ENCODE data around the gene ASCC3. TPM values are rescaled to one million over a fixed set of nuclear protein-coding genes. Genes with fewer than 3 reads are reported as not detected.

ASCC3 gene
- total RNA-seq, 1 donor from 2014 or later: 13.9 TPM

DNA sequence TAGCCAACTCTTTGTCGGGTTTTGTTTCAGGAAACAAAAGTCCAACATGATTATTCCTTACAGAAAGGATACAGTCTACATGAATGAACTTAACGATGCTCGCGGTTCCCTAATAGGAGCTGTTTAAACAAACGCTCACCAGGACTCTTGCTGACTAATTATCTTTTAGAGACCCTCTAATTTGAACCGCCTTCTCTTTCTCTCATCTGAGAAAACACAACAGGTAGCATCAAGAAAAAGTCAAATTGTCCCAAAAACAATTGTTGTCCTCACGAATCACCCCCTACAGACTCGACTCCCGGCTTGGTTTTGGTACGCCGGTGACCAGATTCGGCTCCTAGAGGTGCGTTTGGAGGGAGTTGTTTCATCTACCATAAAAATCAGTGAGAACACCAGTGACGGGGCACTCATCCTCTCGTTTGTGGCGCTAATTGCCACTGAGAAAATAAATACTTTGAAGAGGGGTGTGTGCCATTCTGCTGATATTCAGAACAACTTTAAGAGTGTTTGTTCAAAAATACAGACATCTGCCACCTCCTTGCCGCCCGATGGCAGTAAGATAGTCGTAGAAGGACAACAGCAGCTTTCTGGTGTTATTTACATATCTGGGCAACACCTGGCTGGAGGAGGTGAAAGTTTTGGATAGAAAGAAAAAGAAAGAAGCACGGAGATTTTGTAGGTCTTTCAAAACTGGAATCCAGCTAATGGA, 415.3 kb downstream of the ASCC3 start:
- DNase-seq (no peak), ATAC-seq (ENCODE audit: poor library complexity) (no peak)
- intact Hi-C loops (cut with DNase I): no loop called here

DNA sequence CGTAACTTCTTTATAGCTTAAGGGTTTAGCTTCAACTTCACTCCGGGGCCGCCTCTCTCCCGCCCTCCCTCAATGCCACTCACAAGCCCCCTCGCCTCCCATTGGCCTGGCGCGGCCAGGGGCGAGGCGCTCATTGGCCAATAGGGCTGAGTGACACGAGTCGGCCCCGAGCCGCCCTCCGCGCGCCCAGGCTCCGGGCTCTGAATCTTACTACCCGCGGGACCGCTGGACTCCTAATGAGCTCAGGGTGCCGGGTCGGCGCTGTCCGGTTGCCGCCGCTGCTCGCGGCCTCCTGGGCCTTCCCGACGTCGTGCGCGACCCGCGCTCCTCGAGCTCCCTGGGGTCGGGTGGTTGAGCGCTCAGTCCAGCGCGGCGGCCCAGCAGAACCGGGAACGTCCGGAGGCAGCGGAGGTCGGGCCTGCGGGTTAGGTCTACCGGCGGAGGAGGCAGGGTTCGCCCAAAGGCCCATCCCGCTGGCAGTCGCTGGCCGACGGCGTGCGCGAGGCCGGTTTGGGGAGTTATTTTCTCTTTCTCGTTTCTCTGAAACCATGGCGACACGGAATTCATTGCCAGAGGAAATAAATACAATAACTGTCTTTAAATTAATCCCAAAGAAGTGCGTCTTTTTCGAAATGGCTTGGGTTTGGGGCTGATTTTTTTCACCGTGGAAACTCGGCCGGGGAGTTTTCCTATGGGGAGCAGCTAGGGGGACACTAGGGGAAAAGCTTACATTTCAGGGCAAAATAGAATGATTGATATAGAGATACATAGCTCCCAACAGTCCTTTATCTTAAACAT, 416.0 kb downstream of the ASCC3 start, which contains the start of gene SIM1:
Gene SIM1, minus strand, starts transcription at position 19 of the 798 bp plus-strand sequence. CDS start 1,453 bp downstream, outside the sequence.
- intact Hi-C loops (cut with DNase I): no loop called here
- peak; percentile 66 for DNase-seq
- peak; percentile 78 for ATAC-seq (ENCODE audit: poor library complexity)

- DNase-seq (no peak), ATAC-seq (ENCODE audit: poor library complexity) (no peak)
- intact Hi-C loops (cut with DNase I): no loop called here
Observed at GRCh38 chr6:100464162-100464851, 416.8 kb downstream of the ASCC3 start.

DNA sequence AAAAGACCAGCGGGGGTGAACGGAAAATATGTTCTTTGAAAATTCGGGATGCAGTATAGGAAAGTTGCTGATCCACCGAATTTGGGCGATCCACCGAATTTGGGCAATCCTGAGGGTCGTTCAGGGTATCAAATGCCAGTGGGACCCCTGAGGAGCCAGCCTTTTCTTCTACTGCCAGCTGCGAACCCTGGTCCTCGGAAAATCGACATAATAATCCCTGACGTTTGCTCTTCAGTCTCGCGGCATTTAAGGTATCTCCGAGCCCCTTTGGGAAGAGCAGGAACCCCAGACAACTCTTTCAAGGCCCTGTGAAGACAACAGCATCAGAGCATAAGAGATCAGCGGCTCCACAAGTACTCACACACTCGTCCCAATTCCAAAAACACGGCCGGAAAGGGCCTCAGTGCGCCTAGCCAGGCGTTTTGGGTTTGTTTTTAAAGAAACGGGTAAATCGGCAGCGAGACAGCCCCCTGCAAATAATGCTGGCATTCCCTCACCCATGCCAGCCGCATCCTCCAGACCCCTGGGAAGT, 417.4 kb downstream of the ASCC3 start:
- intact Hi-C loops (cut with DNase I): no loop called here
- ATAC-seq (ENCODE audit: poor library complexity) (no peak), DNase-seq (no peak)

GRCh38 chr6:100462706-100463629, 418.2 kb downstream of the ASCC3 start:
- intact Hi-C loops (cut with DNase I): no loop called here
- ATAC-seq (ENCODE audit: poor library complexity) (no peak), DNase-seq (no peak)

- intact Hi-C loops (cut with DNase I): no loop called here
- no peak for ATAC-seq (ENCODE audit: poor library complexity)
- no peak for DNase-seq
Observed at GRCh38 chr6:100461917-100462705, 419.0 kb downstream of the ASCC3 start.

GRCh38 chr6:100461278-100461916, 419.7 kb downstream of the ASCC3 start:
- DNase-seq (no peak), ATAC-seq (ENCODE audit: poor library complexity) (no peak)
- intact Hi-C loops (cut with DNase I): no loop called here

GRCh38 chr6:100460650-100461204, 420.4 kb downstream of the ASCC3 start:
- intact Hi-C loops (cut with DNase I): no loop called here
- no peak for ATAC-seq (ENCODE audit: poor library complexity)
- no peak for DNase-seq

DNA sequence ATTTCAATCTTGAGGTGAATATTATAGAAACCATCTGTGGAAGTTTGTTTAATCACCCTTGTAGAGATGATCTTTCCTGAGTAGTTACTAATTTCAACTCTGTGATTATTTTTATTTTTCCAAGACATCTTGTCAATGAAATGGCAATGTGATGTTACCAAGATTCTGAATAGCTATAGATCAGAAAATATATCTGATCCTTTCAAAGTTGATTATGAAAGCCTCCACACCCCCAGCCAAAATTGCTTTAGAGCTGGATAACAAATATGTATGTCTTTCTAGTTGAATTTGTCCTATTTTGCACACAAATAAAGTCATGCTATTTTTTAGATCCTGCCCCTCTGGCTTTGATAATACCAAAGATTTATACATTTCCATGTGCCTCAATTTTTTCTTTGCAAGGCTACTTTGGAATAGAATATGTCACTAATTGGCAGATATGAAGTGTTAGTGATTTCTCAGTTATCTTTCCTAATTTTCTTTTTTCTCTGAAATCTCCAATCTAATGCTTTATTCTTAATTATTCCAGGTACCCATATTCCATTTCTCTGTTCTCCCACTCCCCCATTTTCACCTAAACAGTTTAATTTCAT, 421.4 kb downstream of the ASCC3 start:
- intact Hi-C loops (cut with DNase I): no loop called here
- DNase-seq: no peak
- no peak for ATAC-seq (ENCODE audit: poor library complexity)

DNA sequence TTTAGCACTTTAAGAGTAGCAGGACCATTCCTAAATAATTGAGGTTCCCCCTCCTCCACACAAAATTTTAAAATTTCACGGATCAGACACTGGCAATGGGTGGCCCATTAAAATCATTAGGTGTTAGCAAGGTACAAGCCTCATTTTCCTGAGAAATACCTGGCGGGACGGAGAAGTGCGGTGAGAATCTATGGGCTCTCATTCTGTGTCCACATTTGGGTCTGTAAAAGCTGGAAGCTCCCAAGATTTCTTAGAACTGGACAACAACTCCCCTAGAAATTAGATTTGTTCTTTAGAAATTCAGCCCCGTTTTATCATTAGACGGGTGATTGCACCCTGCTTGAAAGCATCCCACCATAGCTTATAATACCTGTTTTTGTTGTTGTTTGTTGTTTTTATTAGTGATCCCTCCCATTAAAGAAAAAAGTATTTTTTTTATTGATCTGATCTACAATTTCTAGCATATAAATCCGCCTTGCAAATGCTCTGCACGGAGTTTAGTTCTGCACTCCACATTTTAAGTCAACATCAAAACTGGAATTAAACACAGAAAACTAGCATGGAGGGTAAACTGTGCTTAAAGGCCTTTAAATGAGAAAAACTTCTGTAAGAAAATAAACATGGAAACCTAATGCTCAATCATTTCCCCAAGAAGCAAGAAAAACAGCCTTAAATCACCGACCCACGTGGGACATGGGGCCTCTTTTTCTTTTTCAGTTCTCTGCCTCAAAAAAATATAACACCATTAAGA, 422.1 kb downstream of the ASCC3 start:
- ATAC-seq (ENCODE audit: poor library complexity) (no peak), DNase-seq (no peak)
- intact Hi-C loops (cut with DNase I): no loop called here

All from Right ventricle myocardium superior (tissue), 1 donor.